OCI-LY7 (cell line): ENCODE results near the gene GATM.

Experiments used
- CTCF ChIP-seq: fragments of 200-600 bp; sonication (generic); conservative IDR thresholded peaks from 2 replicates; pipeline ENCODE4 v1.5.1; 2014; ENCODE audit warnings: mild to moderate bottlenecking, antibody characterized with exemption, low read length, moderate library complexity, mixed read lengths
- EZH2phosphoT487 ChIP-seq: fragments of 200-600 bp; sonication (generic); IDR thresholded peaks from 2 replicates; pipeline ENCODE4 v1.6.1; 2018; ENCODE audit warnings: low read depth, borderline replicate concordance, mild to moderate bottlenecking, mixed run types, antibody characterized with exemption, low read length, moderate library complexity, mixed read lengths

GRCh38 chr15:45375836-45376235, 2.5 kb downstream of the GATM start:
- TF ChIP-seq CTCF (no peak), EZH2phosphoT487 (no peak)
